HG03575 (cell line): Measurements from ENCODE around the gene AGTR2.
"Not testable (repeated sequence)": the region's sequence is repeated elsewhere in the genome, so short reads cannot be mapped to it uniquely, and the experiment has no call there.

Experiments used
- ATAC-seq: cut with Tn5 transposase; IDR thresholded peaks from one replicate; pipeline ENCODE4 v1.9.1; 2021; ENCODE audit not compliant: unreplicated experiment, insufficient number of reproducible peaks, low FRiP score; ENCODE audit errors: extremely low read depth

AGTR2 gene

GRCh38 chrX:116170511-116170910, at the start of gene AGTR2:
Gene AGTR2 (plus strand): TSS chrX:116170744. CDS start chrX:116172281, 1,537 bp downstream.
- ATAC-seq = no peak

GRCh38 chrX:116135277-116135676, 35.3 kb upstream of the AGTR2 start:
- ATAC-seq = no peak

GRCh38 chrX:116141270-116141669, 29.3 kb upstream of the AGTR2 start:
- not testable (repeated sequence) for ATAC-seq

GRCh38 chrX:116142976-116143375, 27.6 kb upstream of the AGTR2 start:
- no peak for ATAC-seq

- no peak for ATAC-seq
Measured at GRCh38 chrX:116172976-116173375, 2.4 kb downstream of the AGTR2 start.

- ATAC-seq = no peak
Measured at GRCh38 chrX:116181300-116181699, 10.8 kb downstream of the AGTR2 start.

- no peak for ATAC-seq
Measured at GRCh38 chrX:116185163-116185562, 14.6 kb downstream of the AGTR2 start.

GRCh38 chrX:116194649-116195048, 24.1 kb downstream of the AGTR2 start:
- no peak for ATAC-seq

- no peak for ATAC-seq
Measured at GRCh38 chrX:116198235-116198634, 27.7 kb downstream of the AGTR2 start.

- no peak for ATAC-seq
Measured at GRCh38 chrX:116198810-116199209, 28.3 kb downstream of the AGTR2 start.

GRCh38 chrX:116204932-116205331, 34.4 kb downstream of the AGTR2 start:
- ATAC-seq = no peak

- ATAC-seq = no peak
Measured at GRCh38 chrX:116213262-116213661, 42.7 kb downstream of the AGTR2 start.

GRCh38 chrX:116217080-116217479, 46.5 kb downstream of the AGTR2 start:
- ATAC-seq = not testable (repeated sequence)
